HUES64 (cell line): ENCODE data around the gene SSR3.
A peak's percentile ranks its signal among the peaks of the same experiment; 100 is the strongest.
"Not testable (repeated sequence)": the region's sequence is repeated elsewhere in the genome, so short reads cannot be mapped to it uniquely, and the experiment has no call there.

Experiments
- H3K27ac ChIP-seq: 2 replicates; pipeline ENCODE4 v1.7.0; 2013; ENCODE audit warnings: low read depth, low read length, inconsistent platforms
- H3K27me3 ChIP-seq: 2 replicates; pipeline ENCODE4 v1.6.1; 2013; ENCODE audit warnings: mild to moderate bottlenecking, low read length; ENCODE audit not compliant: insufficient read depth
- H3K36me3 ChIP-seq: 2 replicates; pipeline ENCODE4 v1.6.1; 2013; ENCODE audit warnings: mild to moderate bottlenecking, low read length; ENCODE audit not compliant: insufficient read depth
- H3K4me1 ChIP-seq: 2 replicates; pipeline ENCODE4 v1.6.1; 2013; ENCODE audit warnings: mild to moderate bottlenecking, low read length, moderate library complexity; ENCODE audit not compliant: insufficient read depth
- H3K4me3 ChIP-seq: 2 replicates; pipeline ENCODE4 v1.5.1; 2013; ENCODE audit warnings: mild to moderate bottlenecking, low read length, moderate library complexity
- H3K9ac ChIP-seq: 2 replicates; pipeline ENCODE4 v1.6.1; 2013; ENCODE audit warnings: mild to moderate bottlenecking, low read depth, low read length
- H3K9me3 ChIP-seq: 2 replicates; pipeline ENCODE4 v1.6.1; 2013; ENCODE audit warnings: low read depth, low read length; ENCODE audit not compliant: insufficient read depth
- WGBS: fragments of 150-250, 120-280 bp; methylation state at CpG from one replicate; pipeline ENCODE4 v1.1.7; 2013; ENCODE audit warnings: missing lambda C conversion rate; 5-methylcytosine and 5-hydroxymethylcytosine counted together

SSR3 gene

DNA sequence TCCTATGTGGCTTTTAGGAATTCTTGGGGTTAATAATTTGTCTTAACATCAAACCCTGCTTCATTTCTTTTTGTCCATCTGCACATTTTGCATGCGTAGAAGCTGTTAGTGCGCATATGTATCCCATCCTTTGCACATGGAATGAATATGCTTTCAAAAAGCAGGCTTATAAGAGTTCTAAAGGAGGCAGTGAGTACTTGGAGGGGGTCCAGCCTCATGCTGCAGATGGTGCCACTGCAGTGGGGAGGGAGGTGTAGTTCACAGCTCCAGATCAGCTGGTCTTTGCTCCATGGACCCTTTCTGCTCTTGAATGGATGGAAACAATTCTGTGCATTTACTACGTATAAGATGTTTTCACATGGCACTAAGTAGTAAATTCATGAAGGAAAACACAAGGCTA lies 20.7 kb upstream of the SSR3 start:
- H3K4me3 ChIP-seq, result no peak overlapping the region
- no peak overlapping the region for H3K27ac ChIP-seq
- WGBS, result 93% methylated on average over 3 of the region's 3 CpGs
- no peaks in the 10 kb centered on the region for H3K9me3 ChIP-seq
- no peak overlapping the region for H3K9ac ChIP-seq
- no peaks in the 10 kb centered on the region for H3K27me3 ChIP-seq
- no peaks in the 10 kb centered on the region for H3K36me3 ChIP-seq
- H3K4me1 ChIP-seq, result 0 out of 2 replicates have a peak, but pooled peaks cover 5% of the 10 kb centered on the region

DNA sequence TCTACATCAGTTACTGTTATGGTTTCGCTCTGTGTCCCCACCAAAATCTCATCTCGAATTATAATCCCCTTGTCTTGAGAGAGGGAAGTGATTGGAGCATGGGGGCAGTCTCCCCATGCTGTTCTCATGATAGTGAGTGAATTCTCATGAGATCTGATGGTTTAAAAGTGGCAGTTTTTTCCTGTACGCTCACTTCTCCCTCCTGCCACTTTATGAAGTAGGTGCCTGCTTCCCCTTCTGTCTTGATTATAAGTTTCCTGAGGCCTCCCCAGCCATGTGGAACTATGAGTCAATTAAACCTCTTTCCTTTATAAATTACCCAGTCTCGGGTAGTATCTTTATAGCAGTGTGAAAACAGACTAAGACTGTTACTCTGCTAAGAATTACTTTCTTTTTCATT lies 15.0 kb upstream of the SSR3 start:
- H3K36me3 ChIP-seq, H3K27me3 ChIP-seq, H3K4me1 ChIP-seq, H3K4me3 ChIP-seq, H3K27ac ChIP-seq, H3K9ac ChIP-seq, H3K9me3 ChIP-seq: not testable (repeated sequence)
- WGBS, result 92% methylated on average over 3 of the region's 4 CpGs

DNA sequence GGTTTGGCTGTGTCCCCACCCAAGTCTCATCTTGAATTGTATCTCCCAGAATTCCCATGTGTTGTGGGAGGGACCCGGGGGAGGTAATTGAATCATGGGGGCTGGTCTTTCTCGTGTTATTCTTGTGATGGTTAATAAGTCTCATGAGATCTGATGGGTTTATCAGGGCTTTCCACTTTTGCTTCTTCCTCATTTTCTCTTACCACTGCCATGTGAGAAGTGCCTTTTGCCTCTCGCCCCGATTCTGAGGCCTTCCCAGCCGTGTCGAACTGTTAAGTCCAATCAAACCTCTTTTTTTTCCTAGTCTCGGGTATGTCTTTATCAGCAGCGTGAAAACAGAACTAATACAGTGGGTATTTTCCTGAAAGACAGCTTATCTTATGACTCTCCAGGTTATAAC lies 14.1 kb upstream of the SSR3 start:
- H3K4me3 ChIP-seq, H3K9me3 ChIP-seq, H3K27me3 ChIP-seq, H3K9ac ChIP-seq, H3K36me3 ChIP-seq, H3K27ac ChIP-seq, H3K4me1 ChIP-seq: not testable (repeated sequence)
- 93% methylated on average over 7 of the region's 8 CpGs for WGBS

DNA sequence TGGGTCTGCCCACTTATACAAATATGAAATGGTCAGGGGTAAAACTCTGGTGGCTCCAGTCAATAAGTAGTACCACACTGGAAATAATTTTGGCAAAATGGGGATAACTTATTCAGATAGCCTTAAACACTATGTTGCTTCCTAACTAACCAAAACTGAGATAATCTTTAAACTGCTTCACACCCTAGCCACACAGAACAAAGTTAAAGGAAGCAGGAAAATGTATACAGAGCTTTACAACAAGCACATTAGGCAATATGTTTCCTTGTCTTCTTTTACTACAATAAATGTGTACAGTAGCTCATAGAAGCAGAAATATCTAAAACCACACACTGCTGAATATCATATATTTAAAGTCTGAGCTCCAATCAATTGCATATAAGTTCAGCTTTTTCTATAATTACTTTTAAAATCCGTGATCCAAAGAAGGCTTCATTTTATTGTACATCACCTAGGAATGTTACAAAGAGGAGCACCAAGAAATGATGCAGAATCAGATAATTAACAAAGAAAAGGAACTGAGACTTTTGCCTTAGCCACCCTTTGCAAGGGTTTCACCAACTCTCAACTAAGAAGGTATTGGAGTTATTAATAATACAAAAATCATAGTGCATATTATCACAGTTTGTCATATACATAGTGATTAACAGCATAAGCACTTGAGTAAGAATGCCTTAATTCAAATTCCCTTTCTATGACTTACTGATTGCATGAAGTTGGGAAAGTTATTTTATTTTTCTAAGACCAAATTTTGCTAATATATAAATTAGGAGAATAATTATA lies 9.2 kb upstream of the SSR3 start:
- Histone ChIP-seq H3K9me3 (no peaks in the 10 kb centered on the region), H3K4me3 (no peak overlapping the region), H3K36me3 (no peaks in the 10 kb centered on the region), H3K9ac (no peak overlapping the region), H3K27ac (no peak overlapping the region), H3K4me1 (no peaks in the 10 kb centered on the region), H3K27me3 (no peaks in the 10 kb centered on the region)
- 67% methylated on average over 1 of the region's 1 CpG for WGBS

DNA sequence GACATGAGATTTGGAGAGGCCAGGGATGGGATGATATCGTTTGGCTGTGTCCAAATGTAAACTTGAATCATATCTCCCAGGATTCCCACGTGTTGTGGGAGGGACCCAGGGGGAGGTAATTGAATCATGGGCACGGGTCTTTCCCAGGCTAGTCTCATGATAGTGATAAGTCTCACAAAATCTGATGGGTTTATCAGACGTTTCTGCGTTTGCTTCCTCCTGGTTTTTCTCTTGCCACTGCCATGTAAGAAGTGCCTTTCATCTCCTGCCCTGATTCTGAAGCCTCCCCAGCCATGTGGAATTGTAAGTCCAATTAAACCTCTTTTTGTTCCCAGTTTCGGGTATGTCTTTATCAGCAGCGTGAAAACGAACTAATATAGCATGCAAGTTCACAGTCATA lies 7.6 kb upstream of the SSR3 start:
- not testable (repeated sequence) for H3K36me3 ChIP-seq, H3K9ac ChIP-seq, H3K27me3 ChIP-seq, H3K9me3 ChIP-seq, H3K4me1 ChIP-seq, H3K27ac ChIP-seq, H3K4me3 ChIP-seq
- 91% methylated on average over 8 of the region's 8 CpGs for WGBS

DNA sequence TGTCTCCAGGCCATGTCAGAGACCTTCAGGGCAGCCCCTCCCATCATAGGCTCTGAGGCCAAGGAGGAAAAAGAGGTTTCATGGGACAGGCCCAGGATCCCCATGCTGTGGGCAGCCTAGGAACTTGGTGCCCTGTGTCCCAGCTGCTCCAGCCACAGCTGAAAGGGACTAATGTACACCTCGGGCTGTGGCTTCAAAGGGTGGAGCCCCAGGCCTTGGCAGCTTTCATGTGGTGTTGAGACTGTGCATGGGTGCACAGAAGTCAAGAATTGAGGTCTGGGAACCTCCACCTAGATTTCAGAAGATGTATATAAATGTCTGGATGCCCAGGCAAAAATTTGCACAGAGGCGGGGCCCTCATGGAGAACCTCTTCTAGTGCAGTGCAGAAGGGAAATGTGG lies 6.6 kb upstream of the SSR3 start:
- H3K4me3 ChIP-seq, result no peak overlapping the region
- no peaks in the 10 kb centered on the region for H3K27me3 ChIP-seq
- H3K9me3 ChIP-seq, result no peaks in the 10 kb centered on the region
- no peak overlapping the region for H3K9ac ChIP-seq
- no peaks in the 10 kb centered on the region for H3K36me3 ChIP-seq
- 89% methylated on average over 2 of the region's 2 CpGs for WGBS
- no peaks in the 10 kb centered on the region for H3K4me1 ChIP-seq
- no peak overlapping the region for H3K27ac ChIP-seq

DNA sequence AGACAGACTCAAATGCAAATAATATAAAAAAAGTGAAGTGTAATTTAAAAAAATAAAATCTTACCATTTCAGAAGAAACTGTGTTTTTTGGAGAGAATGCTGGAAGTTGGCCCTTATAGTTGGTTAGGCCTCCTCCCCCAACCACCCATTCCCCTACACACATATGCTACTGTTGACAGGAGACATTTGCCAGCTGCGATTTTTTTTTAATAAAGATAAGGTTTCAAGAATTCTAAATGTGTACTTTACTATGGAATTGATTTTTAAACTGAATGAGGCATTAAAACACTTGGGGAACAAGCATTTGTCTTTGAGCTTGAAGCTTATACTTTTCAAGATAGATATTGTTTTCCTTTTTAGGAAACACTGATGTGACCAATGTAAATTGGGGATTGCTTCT lies 4.4 kb upstream of the SSR3 start:
- no peak overlapping the region for H3K4me3 ChIP-seq
- H3K27me3 ChIP-seq, result no peaks in the 10 kb centered on the region
- H3K36me3 ChIP-seq, result no peaks in the 10 kb centered on the region
- H3K27ac ChIP-seq, result no peak overlapping the region
- WGBS, result 70% methylated on average over 1 of the region's 1 CpG
- H3K4me1 ChIP-seq, result no peaks in the 10 kb centered on the region; the same call in 1 of the 2 replicates
- H3K9me3 ChIP-seq, result no peaks in the 10 kb centered on the region
- no peak overlapping the region for H3K9ac ChIP-seq

DNA sequence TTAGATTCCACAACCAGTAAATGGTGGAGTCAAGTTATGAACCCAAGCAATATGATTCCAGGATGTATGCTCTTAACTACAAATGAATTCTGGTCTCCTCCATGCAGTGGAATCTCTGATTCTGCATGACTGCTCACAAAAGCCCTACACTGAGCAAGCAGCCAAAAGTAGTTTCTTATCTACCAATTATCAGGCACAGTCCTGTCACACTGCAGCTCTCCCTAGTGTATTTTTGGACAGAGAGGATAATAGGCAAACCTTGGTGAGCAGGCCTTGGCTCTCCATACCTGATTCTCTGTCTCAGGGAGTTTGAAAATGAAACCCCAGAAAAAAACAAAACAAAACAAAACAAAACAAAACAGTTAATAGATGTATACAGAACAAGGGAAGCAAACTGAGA lies 3.5 kb upstream of the SSR3 start:
- H3K36me3 ChIP-seq, result peaks cover 5% of the 10 kb centered on the region
- H3K27me3 ChIP-seq, result no peaks in the 10 kb centered on the region
- H3K4me1 ChIP-seq, result no peaks in the 10 kb centered on the region; the same call in 1 of the 2 replicates
- H3K9ac ChIP-seq, result no peak overlapping the region
- H3K9me3 ChIP-seq, result no peaks in the 10 kb centered on the region
- H3K4me3 ChIP-seq, result no peak overlapping the region
- no peak overlapping the region for H3K27ac ChIP-seq

DNA sequence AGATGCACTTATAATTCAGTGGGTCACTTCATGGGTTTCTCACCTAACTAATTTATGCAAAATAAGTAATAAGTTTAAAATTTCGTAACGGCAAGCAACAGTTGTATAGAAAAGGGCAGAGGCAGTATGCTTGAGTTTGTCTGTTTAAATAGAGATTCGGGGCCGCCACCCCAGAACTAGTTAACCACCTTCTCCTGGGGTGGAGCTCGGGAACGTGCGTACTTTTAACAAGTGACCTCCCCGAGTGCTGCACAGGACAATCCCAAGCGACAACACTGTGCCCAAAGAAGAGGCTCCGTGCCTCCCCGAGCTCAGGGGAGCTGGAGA lies 439 bp downstream of the SSR3 start:
- no peaks in the 10 kb centered on the region for H3K27me3 ChIP-seq
- H3K4me1 ChIP-seq, result no peaks in the 10 kb centered on the region; the same call in 1 of the 2 replicates
- WGBS, result 2% methylated on average over 11 of the region's 11 CpGs
- H3K9ac ChIP-seq, result peak overlapping the region; percentile 98
- H3K36me3 ChIP-seq, result peaks cover 44% of the 10 kb centered on the region
- no peaks in the 10 kb centered on the region for H3K9me3 ChIP-seq
- peak overlapping the region; percentile 98 for H3K4me3 ChIP-seq
- peak overlapping the region; percentile 94 for H3K27ac ChIP-seq

DNA sequence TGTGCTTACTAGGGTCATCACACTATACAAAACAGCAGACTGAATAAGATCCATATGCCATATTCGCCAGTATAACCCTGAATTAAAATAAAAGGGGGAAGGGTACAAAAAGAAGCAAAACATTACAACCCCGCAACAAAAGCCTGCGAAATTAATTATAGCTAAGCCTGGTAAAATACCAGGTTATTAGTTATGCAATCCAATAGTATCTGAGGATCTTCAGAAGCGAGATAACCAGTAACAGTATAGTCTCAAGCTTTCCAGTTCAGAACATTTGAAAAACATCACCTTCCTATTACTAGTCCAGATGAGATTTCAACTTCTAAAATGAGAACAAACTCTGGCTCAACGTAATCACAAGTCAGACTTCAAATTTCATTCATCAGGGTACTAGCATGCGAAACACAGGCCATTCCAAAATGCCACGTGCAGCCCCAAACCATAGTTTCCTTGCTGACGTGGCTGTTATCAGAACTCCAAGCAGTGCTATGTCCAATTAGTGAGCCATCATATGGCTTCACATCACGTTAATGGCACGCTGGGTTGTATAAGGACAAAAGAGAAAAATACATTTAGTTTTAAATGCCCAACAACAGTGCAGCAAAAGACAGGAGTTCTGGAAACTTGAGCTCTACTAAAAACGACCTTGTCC lies 1.1 kb downstream of the SSR3 start:
- 45% methylated on average over 9 of the region's 11 CpGs for WGBS
- Histone ChIP-seq H3K27ac (no peak overlapping the region), H3K36me3 (peaks cover 51% of the 10 kb centered on the region)

DNA sequence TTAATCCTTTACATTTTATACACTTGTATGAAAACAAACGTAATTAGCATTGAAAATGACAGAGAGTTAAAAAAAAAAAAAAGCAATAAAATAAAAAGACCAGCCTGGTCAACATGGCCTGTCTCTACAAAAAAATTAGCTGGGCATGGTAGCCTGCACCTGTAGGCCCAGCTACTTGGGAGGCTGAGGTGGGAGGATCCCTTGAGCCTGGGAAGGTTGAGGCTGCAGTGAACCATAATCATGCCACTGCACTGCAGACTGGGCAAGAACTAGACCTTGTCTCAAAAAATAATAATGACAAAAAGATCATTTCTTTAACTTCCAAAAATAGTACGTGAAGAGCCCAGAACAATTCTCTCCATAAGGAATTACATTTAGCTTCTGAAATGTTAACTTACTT lies 1.9 kb downstream of the SSR3 start:
- WGBS, result 100% methylated on average over 1 of the region's 2 CpGs
- H3K4me1 ChIP-seq, result no peaks in the 10 kb centered on the region; the same call in 1 of the 2 replicates
- H3K9ac ChIP-seq, result no peak overlapping the region
- H3K27me3 ChIP-seq, result no peaks in the 10 kb centered on the region
- no peaks in the 10 kb centered on the region for H3K9me3 ChIP-seq
- no peak overlapping the region for H3K27ac ChIP-seq
- peaks cover 59% of the 10 kb centered on the region for H3K36me3 ChIP-seq
- H3K4me3 ChIP-seq, result peak overlapping the region; percentile 98

More for the DNA sequence above, 1.1 kb downstream of the SSR3 start:
- Histone ChIP-seq H3K9me3 (no peaks in the 10 kb centered on the region), H3K9ac (peak overlapping the region; percentile 98), H3K4me1 (no peaks in the 10 kb centered on the region; the same call in 1 of the 2 replicates), H3K4me3 (peak overlapping the region; percentile 98), H3K27me3 (no peaks in the 10 kb centered on the region)
